GM19438 (cell line): ENCODE measurements around the gene NUP160.
"Not testable (repeated sequence)": the region's sequence is repeated elsewhere in the genome, so short reads cannot be mapped to it uniquely, and the experiment has no call there.

Source experiments
- ATAC-seq: cut with Tn5 transposase; IDR thresholded peaks from one replicate; pipeline ENCODE4 v1.9.1; 2021; ENCODE audit warnings: low read depth; ENCODE audit not compliant: unreplicated experiment

NUP160 gene

DNA sequence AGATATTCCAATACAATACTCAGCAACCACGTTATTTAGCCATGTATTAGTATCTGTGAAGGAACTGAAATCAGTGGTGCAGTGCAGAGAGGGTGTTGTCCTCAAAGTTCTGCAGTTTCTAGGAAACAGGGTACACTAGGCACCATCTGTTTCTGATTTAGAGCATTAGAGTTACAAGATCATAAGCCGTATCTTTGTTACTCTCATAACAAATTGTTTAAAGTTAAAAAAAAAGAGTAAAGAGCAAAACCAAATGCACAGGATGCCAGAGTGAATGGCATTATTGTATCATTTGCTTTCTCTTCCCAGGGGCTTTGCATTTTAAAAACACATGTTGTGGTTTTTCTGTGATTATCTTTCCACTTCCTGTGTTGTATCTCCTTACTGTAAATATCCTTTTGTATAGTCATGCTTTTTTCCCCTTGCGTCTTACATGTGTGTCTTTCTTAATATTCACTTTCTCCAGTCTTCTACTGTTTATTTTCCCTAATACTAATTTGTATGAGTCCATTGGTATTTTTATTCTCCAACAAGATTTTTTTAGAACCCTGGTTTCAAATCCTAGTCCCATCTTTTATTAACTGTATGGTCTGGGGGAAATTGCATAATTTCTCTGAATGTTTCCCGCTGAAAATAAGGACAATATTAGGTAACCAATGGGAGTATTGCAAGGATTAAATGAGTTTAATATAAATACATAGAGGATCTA is 15.2 kb upstream of the NUP160 start:
- peak; percentile 57 for ATAC-seq

DNA sequence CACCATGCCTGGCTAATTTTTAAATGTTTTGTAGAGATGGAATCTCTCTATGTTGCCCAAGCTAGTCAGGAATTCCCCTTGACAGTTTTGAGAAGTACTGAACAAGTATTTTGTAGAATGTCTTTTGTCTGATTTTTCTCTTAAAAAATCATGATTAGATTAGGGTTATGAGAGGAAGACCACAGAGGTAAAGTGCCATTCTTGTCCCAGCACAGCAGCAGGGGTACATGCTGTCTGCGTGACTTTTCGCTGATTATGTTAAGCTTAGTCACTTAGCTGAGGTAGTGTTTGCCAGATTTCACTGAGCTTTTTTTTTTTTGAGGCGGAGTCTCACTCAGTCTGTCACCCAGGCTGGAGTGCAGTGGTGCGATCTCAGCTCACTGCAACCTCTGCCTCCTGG is 13.6 kb upstream of the NUP160 start:
- ATAC-seq = no peak

DNA sequence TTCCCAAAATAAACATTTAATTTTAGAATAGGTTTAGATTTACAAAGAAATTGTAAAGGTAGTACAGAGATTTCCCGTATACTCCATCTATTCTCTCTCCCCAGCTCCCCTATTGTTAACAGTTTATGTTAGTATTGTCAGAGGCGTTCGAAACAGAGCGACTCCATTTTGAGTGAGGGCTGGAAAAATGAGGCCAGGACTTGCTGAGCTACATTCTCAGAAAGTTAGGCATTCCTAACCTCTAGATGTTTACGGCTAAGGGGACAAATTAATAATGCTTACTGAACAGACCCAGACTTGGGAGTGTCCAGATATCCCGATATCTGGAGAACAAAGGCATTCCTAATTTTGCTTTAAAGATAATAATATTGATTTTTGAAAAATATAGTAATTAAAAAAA is 12.4 kb upstream of the NUP160 start:
- ATAC-seq = no peak

DNA sequence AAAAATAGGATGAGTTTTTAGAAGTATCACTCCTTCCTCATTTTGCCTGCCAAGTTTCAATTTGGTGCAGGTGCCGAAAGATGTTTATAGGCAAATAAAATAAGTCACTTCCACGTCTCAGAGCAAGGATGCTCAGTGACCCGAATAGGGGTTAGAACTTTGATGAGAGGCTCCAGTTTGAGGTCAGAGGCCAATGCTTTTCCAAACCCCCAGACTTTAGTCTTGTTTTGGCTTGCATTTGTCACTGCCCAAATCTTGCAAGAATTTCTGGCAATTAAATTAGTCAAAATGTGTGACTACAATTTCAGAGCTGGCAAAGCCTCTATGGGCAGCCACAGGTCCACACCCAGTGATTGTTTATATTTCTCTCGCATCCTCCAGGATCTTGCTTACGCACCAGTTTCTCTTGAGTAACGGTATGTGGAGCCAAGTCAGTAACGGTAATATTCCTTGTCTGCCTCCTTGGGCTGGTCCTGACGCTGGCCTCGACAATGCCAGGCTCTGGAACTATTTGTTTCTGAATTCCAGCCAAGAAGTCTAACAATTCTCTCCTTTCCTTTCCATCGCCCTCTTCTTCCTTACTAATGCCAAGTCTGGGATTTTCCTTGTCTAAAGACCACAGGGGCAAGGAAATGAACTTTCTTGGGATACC is 9.9 kb upstream of the NUP160 start:
- ATAC-seq = no peak

DNA sequence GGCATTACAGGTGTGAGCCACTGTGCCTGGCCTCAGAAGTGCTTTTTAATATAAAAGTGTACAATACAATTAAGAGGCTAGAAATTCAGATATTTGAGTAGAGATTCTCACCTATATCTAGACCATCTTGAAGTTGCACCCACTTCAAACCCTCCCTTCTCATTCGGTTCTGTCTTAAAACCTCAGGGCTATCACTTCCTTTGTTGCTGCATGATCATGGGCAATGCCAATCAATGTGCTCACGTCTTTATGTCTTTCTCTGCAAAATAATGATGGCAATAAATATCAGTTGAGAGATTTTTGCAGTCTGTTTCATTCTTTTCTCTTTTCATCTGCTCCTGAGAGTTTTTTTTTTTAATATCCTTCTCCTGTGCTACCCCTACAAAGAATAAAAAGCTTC is 9.3 kb upstream of the NUP160 start:
- no peak for ATAC-seq

DNA sequence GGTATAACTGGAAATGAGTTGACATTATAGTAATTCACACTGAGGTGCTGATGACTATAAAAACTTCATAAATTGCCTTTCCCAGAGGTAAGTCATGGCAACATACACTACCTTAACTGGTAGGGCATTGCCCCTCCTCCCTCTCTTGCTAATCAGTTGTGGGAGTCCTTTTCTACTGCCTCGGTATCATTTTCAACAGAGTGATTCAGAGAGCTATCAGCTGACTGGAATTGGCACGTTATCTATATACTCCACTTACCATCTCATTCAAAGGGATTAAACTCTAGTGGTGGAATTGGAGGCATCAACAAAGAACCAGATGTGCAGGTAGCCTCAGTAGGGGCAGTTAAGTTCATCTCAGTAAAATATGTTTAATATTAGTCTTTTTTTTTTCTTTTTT is 8.0 kb upstream of the NUP160 start:
- no peak for ATAC-seq

DNA sequence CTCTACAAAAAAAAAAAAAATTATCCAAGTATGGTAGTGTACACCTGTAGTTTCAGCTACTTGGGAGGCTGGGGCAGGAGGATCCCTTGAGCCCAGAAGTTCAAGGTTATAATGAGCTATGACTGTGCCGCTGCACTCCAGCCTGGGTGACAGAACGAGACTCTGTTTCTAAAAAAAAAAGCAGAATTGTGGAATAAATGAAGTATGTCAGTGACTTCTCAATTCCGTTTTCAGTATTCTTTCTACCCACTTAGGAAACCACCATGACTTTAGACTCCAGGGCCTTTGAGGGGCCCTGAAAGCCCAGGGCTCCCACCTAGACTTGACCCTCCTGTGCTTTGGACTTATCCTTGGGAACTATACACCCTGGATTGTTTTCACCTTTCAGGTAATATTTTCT is 6.5 kb upstream of the NUP160 start:
- peak; percentile 50 for ATAC-seq

DNA sequence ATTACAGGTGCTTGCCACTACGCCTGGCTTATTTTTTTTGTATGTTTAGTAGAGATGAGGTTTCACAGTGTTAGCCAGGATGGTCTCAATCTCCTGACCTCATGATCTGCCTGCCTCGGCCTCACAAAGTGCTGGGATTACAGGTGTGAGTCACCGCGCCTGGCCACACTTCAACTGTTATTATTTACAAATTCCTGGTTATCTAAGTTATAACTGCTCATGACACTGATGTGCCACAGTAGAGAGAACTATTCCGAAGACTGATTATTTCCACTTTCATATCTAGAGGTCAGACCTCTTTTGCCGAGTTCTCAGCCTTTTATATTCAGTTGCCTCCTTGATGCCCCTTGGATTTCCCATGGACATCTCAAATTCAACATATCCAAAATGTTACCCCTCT is 3.9 kb upstream of the NUP160 start:
- ATAC-seq = no peak

DNA sequence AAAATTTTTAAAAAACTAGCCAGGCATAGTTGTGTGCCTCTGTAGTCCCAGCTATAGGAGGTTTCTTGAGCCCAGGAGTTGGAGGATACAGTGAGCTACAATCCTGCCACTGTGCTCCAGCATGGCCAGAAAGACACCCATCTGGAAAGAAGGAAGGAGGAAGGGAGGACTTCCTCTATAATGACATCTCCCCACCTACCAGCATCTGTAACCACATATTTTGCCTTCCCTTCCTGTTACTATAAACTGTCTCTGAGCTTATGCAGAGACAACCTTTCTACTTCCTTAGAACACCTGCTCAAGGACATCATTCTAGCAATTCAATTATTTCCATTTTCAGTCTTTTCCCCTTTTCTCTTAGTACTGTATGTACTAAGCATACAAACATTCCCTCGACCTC is 2.2 kb upstream of the NUP160 start:
- no peak for ATAC-seq

DNA sequence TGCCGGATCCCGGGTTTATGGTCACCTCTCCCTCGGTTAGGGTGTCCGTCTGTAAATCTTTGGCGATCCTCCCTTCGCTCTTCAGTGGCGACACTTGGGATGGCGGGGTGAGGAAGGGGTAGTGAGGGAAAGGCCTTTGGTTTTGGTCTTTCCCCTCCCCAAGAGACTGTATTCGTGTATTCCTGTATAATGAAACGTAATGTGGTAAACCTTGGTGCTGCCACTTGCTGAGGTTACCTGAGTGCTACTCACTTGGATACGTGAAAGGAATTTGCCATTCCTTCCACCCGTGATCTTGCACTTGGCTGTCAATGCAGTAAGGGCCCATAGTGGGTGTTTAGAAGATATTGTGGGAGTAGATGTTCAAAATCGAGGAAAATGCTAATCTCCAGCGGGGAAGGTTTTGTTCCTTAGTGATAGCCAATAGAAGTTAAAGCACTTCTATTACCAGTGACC is 578 bp upstream of the NUP160 start:
- peak; percentile 11 for ATAC-seq

DNA sequence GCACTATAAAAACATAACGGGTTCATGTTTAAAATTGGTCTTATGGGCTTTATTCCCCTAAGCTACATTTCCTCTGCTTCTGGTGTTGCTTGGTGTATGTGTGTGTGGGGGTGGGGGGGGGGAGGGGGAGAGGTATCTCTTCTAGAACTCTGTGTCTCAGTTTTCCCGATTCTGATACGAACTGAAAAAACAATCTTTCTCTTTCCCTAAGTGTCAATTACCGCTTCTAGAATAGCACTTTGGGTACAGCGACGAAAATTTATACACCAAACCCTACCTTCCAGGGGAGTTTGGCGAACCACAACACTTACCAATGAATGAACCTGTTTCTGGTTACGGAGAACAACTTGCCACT is 636 bp downstream of the NUP160 start:
- no peak for ATAC-seq

DNA sequence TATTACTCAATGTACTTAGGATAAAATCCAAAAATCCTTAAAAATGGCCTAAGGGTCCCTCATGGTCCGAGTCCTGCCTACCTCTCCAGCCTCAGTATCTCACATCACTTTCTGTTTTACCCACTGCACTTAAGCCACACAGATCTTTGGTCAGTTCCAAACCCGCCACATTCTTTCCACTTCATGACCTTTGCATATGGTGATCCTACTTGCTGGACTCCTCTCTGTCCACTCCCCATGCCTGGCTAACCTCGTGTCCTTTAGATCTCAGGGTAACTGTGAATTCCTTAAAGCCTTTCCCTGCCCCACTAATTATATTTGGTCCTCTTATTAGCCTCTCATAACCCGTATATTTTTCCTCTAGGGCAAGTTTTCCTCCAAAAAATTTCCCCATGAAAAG is 1.2 kb downstream of the NUP160 start:
- no peak for ATAC-seq

DNA sequence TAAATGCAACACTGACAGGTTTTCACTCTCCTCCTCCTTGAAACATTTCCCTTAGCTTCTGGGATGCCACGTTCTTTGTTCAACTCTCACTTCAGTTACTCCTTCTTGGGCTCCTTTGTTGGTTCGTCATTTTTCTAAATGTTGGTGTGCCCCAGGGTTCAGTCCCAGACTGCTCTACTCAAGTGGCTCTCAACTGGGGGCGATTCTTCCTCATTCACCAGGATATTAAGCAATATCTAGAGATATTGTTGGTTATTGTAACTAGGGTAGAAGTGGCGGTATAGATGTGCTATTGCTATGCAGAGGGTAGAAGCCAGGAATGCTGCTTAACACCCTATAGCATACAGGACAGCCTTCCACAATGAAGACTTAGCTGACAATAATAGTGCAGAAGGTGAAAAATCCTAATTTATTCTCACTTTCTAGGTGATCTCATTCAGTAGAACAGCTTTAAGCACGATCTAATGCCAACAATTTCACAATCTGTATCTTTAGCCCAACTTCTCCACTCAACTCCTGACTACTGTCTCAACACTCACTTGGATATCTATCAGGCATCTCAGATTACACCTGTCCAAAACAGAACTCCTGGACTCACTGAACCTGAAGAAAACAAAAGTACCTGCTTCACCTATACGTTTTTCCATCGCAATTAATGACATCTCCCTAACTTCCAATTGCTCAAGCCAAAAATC is 4.6 kb downstream of the NUP160 start:
- ATAC-seq = no peak

DNA sequence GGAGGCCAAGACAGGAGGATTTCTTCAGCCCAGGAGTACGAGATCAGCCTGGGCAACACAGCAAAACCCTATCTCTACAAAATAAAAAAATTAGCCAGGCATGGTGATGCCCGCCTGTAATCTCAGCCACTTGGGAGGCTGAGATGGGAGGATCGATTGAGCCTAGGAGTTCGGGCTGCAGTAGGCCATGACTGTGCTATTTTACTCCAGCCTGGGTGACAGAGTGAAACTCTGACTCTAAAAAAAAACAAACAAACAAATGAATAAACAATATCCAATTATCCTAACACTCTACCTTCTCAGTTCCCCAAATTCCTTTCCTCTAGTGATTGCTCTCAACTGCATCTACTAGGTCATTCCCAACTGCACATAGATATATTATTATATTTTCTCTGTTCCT is 5.4 kb downstream of the NUP160 start:
- ATAC-seq = no peak

DNA sequence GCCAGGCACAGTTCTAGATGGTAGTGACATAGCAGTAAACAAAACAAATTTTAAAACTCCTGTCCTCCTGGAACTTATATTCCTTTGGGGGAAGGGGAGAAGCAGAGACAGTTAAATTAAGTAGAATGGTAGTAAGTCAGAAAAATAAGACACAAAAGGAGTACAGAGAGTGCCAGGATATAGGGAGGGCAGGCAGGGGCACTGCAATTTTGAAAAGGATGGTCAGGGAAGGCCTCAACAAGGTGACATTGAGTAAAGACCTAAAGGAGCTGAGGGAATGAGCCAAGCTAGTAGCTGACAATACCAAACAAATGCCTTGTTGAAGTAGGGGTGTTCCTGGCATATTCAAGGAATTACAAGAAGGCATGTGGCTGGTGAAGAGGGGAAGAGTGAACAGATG is 10.2 kb downstream of the NUP160 start:
- ATAC-seq = no peak

DNA sequence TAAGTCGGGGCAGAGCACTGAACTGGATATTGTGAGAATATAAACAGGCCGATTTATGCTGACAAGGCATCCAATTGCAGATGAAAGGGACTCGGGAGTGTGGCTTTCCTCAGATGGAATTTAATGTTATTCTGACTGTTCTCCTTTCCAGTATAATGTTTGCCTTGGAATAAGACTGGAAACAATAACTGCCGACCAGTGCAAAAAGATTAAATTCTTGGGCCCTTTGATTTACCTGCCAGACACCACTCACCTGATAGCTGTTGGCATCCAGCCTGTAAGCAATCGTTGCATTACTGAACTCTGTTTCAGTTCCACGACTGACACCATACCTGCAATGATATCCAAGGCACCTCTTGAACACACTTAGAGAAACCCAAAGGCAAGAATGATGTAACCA is 10.9 kb downstream of the NUP160 start:
- ATAC-seq = no peak

DNA sequence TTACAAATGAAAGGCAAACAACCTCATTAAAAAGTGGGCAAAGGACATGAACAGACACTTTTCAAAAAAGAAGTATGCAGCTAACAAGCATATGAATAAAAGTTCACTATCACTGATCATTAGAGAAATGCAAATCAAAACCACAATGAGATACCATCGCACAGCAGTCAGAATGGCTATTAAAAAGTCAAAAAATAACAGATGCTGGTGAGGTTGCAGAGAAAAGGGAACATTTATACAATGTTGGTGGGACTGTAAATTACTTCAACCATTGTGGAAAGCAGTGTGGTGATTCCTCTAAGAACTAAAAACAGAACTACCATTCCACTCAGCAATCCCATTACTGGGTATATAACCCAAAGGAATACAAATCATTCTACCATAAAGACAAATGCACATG is 18.1 kb downstream of the NUP160 start:
- ATAC-seq = not testable (repeated sequence)

DNA sequence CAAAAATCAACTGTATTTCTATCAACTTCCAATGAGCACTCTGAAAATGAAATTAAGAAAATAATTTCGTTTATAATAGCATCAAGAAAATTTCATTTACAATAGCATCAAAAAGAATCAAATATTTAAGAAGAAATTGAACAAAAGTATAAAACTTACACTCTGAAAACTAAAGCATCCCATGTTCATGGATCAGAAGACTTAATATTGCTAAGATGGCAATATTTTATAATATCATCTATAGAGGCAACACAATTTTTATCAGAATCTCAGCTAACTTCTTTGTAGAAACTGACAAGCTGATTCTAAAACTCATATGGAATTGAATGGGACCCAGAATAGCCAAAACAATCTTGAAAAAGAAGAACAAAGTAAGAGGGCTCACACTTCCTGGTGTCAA is 19.9 kb downstream of the NUP160 start:
- ATAC-seq = no peak

DNA sequence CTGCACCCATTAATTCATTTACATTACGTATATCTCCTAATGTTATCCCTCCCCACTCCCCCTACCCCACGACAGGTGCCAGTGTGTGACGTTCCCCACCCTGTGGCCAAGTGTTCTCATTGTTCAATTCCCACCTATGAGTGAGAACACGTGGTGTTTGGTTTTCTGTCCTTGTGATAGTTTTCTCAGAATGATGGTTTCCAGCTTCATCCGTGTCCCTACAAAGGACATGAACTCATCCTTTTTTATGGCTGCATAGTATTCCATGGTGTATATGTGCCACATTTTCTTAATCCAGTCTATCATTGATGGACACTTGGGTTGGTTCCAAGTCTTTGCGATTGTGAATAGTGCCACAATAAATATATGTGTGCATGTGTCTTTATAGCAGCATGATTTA is 25.5 kb downstream of the NUP160 start:
- not testable (repeated sequence) for ATAC-seq

DNA sequence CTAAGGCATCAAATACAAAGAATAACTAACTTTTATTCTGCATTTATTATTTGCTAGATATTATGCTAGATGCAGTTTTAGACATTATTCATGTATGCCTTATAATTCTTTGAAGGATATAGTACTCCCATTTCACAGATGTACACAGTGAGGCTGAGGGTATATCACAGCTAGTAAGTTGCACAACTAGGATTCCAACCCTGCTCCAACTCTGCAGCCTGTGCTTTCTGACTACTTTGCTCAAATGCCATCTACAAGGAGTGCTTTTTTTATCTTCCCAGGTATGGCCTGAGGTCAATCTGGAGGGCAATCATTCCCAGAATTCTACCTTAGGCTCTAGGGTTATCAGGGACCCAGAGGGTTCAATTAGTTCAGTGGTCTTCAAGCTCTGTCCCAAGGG is 28.4 kb downstream of the NUP160 start:
- ATAC-seq = no peak

DNA sequence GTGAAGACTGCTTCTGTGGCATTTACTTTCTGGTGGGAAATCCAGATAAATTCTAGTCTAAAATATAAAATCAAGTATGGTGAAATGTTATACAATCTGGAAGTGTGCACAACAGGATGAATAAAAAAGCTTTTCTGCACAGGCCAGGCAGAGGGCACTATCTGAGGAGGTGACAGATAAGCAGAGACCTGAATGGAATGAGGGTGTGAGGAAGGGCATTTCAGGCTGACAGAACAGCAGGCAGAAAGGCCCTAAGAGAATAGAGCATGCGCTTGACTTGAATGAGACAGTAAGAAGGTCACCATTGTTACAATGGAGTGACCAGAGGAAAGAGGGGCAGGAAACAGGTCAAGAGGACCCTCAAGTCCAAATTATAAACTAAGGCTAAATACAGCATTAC is 47.4 kb downstream of the NUP160 start:
- ATAC-seq = no peak

DNA sequence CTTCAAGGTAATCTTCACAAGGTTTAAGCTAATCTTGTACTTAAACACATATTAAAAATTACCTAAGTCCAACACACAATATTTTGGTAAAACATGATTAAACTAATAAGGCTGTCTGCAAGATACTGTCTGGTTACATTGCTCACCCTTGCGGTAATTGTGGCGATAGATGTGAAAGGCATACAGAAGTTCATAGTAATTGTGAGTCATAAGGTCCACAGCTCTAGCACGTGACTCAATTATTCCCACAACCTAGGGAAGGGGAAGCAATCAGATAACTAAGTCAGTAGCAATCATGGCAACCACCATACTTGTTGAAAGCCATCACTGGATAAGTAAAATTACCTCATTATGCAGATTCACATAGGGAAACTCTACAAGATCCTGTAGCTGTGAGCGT is 50.5 kb downstream of the NUP160 start:
- ATAC-seq = no peak
